Adipocyte (in vitro differentiated cells): ENCODE measurements around the gene MAPK4.

Source experiments
- DNase-seq: peaks from one replicate; pipeline ENCODE4 v3.0.0-alpha.2; 2015; ENCODE audit warnings: low read depth
- H3K27me3 ChIP-seq: replicated peaks from 2 replicates; pipeline ENCODE4 v1.7.0; 2013; ENCODE audit warnings: mild to moderate bottlenecking, low read length, moderate library complexity; ENCODE audit not compliant: control insufficient read depth, insufficient read depth
- H3K36me3 ChIP-seq: 2 replicates; pipeline ENCODE4 v1.7.0; 2013; ENCODE audit warnings: low read length, mild to moderate bottlenecking, moderate library complexity; ENCODE audit not compliant: control insufficient read depth, insufficient read depth, severe bottlenecking
- H3K4me1 ChIP-seq: 2 replicates; pipeline ENCODE4 v1.7.0; 2013; ENCODE audit warnings: mild to moderate bottlenecking, low read length, moderate library complexity; ENCODE audit not compliant: control insufficient read depth, insufficient read depth
- H3K4me3 ChIP-seq: 2 replicates; pipeline ENCODE4 v1.7.0; 2013; ENCODE audit warnings: mild to moderate bottlenecking, low read length, moderate library complexity
- H3K9ac ChIP-seq: 2 replicates; pipeline ENCODE4 v1.7.0; 2013; ENCODE audit warnings: mild to moderate bottlenecking, low read length, moderate library complexity
- H3K9me3 ChIP-seq: 2 replicates; pipeline ENCODE4 v1.7.0; 2013; ENCODE audit warnings: mild to moderate bottlenecking, low read length, moderate library complexity; ENCODE audit not compliant: control insufficient read depth

MAPK4 gene

GRCh38 chr18:50671376-50671775 lies 111.5 kb downstream of the MAPK4 start:
- peaks cover 9% of the 10 kb centered on the region for H3K27me3 ChIP-seq
- H3K36me3 ChIP-seq = no peaks in the 10 kb centered on the region

GRCh38 chr18:50674307-50674980 lies 114.6 kb downstream of the MAPK4 start:
- H3K4me3 ChIP-seq = no peak overlapping the region
- no peak overlapping the region for H3K9ac ChIP-seq
- H3K9me3 ChIP-seq = no peaks in the 10 kb centered on the region
- no peaks in the 10 kb centered on the region for H3K4me1 ChIP-seq
- H3K36me3 ChIP-seq = no peaks in the 10 kb centered on the region
- DNase-seq = no peak
- peaks cover 4% of the 10 kb centered on the region for H3K27me3 ChIP-seq

More at GRCh38 chr18:50671376-50671775, 111.5 kb downstream of the MAPK4 start:
- H3K9me3 ChIP-seq = no peaks in the 10 kb centered on the region
- no peak overlapping the region for H3K9ac ChIP-seq
- no peak overlapping the region for H3K4me3 ChIP-seq
- no peak for DNase-seq
- no peaks in the 10 kb centered on the region for H3K4me1 ChIP-seq

GRCh38 chr18:50675043-50675442 lies 115.2 kb downstream of the MAPK4 start:
- Histone ChIP-seq H3K4me3 (no peak overlapping the region), H3K27me3 (peaks cover 4% of the 10 kb centered on the region), H3K4me1 (no peaks in the 10 kb centered on the region), H3K9ac (no peak overlapping the region), H3K36me3 (no peaks in the 10 kb centered on the region), H3K9me3 (no peaks in the 10 kb centered on the region)
- DNase-seq = no peak

- H3K36me3 ChIP-seq = no peaks in the 10 kb centered on the region
- no peak overlapping the region for H3K9ac ChIP-seq
- H3K9me3 ChIP-seq = no peaks in the 10 kb centered on the region
- no peak overlapping the region for H3K4me3 ChIP-seq
- H3K27me3 ChIP-seq = peaks cover 4% of the 10 kb centered on the region
- no peaks in the 10 kb centered on the region for H3K4me1 ChIP-seq
- no peak for DNase-seq
Measured at GRCh38 chr18:50678651-50679050, 118.8 kb downstream of the MAPK4 start.

GRCh38 chr18:50679056-50679455 lies 119.2 kb downstream of the MAPK4 start:
- H3K9me3 ChIP-seq = no peaks in the 10 kb centered on the region
- H3K36me3 ChIP-seq = no peaks in the 10 kb centered on the region
- peaks cover 4% of the 10 kb centered on the region for H3K27me3 ChIP-seq
- no peak for DNase-seq
- no peaks in the 10 kb centered on the region for H3K4me1 ChIP-seq
- no peak overlapping the region for H3K9ac ChIP-seq
- no peak overlapping the region for H3K4me3 ChIP-seq

GRCh38 chr18:50679656-50680055 lies 119.8 kb downstream of the MAPK4 start:
- Histone ChIP-seq H3K9ac (no peak overlapping the region), H3K27me3 (peaks cover 7% of the 10 kb centered on the region), H3K9me3 (no peaks in the 10 kb centered on the region), H3K36me3 (no peaks in the 10 kb centered on the region), H3K4me3 (no peak overlapping the region), H3K4me1 (no peaks in the 10 kb centered on the region)
- no peak for DNase-seq

GRCh38 chr18:50680966-50681365 lies 121.1 kb downstream of the MAPK4 start:
- no peaks in the 10 kb centered on the region for H3K36me3 ChIP-seq
- no peak overlapping the region for H3K4me3 ChIP-seq
- H3K9me3 ChIP-seq = no peaks in the 10 kb centered on the region
- no peak for DNase-seq
- no peak overlapping the region for H3K9ac ChIP-seq
- H3K27me3 ChIP-seq = peaks cover 14% of the 10 kb centered on the region
- no peaks in the 10 kb centered on the region for H3K4me1 ChIP-seq

GRCh38 chr18:50682852-50683251 lies 123.0 kb downstream of the MAPK4 start:
- Histone ChIP-seq H3K4me3 (no peak overlapping the region), H3K36me3 (no peaks in the 10 kb centered on the region), H3K9ac (no peak overlapping the region), H3K4me1 (no peaks in the 10 kb centered on the region), H3K9me3 (no peaks in the 10 kb centered on the region), H3K27me3 (peaks cover 24% of the 10 kb centered on the region)
- no peak for DNase-seq

GRCh38 chr18:50686409-50686808 lies 126.5 kb downstream of the MAPK4 start:
- Histone ChIP-seq H3K4me3 (no peak overlapping the region), H3K27me3 (peaks cover 24% of the 10 kb centered on the region), H3K9ac (no peak overlapping the region), H3K36me3 (no peaks in the 10 kb centered on the region), H3K4me1 (no peaks in the 10 kb centered on the region), H3K9me3 (no peaks in the 10 kb centered on the region)
- no peak for DNase-seq

- no peak for DNase-seq
Measured at GRCh38 chr18:50687491-50687890, 127.6 kb downstream of the MAPK4 start.

GRCh38 chr18:50689578-50689977 lies 129.7 kb downstream of the MAPK4 start:
- Histone ChIP-seq H3K9me3 (no peaks in the 10 kb centered on the region), H3K4me3 (no peak overlapping the region), H3K4me1 (no peaks in the 10 kb centered on the region), H3K9ac (no peak overlapping the region), H3K27me3 (peaks cover 27% of the 10 kb centered on the region), H3K36me3 (no peaks in the 10 kb centered on the region)
- no peak for DNase-seq

More at GRCh38 chr18:50687491-50687890, 127.6 kb downstream of the MAPK4 start:
- no peaks in the 10 kb centered on the region for H3K9me3 ChIP-seq
- no peaks in the 10 kb centered on the region for H3K36me3 ChIP-seq
- H3K9ac ChIP-seq = no peak overlapping the region
- H3K27me3 ChIP-seq = peaks cover 24% of the 10 kb centered on the region
- H3K4me3 ChIP-seq = no peak overlapping the region
- no peaks in the 10 kb centered on the region for H3K4me1 ChIP-seq

- Histone ChIP-seq H3K4me3 (no peak overlapping the region), H3K36me3 (no peaks in the 10 kb centered on the region), H3K9me3 (no peaks in the 10 kb centered on the region), H3K27me3 (peaks cover 24% of the 10 kb centered on the region), H3K9ac (no peak overlapping the region), H3K4me1 (no peaks in the 10 kb centered on the region)
- DNase-seq = no peak
Measured at GRCh38 chr18:50694147-50694546, 134.3 kb downstream of the MAPK4 start.
